ENCODE results near the gene CNOT4.

CNOT4 gene

GRCh38 chr7:135550196-135550595 lies 40.3 kb upstream of the CNOT4 start (continued):
- TF ChIP-seq TSHZ2 (CRISPR knock-in tag; IDR thresholded peaks at IDR 0.05), result no peak
- TF ChIP-seq PATZ1 (CRISPR knock-in tag; IDR thresholded peaks at IDR 0.05; ENCODE audit: borderline replicate concordance), result no peak
- TF ChIP-seq CSDC2 (CRISPR knock-in tag; IDR thresholded peaks at IDR 0.05), result no peak
- TF ChIP-seq TCF4 (CRISPR knock-in tag; IDR thresholded peaks at IDR 0.05; ENCODE audit: borderline replicate concordance), result no peak

GRCh38 chr7:135541029-135541428 lies 31.1 kb upstream of the CNOT4 start:
- TF ChIP-seq POU6F1 (CRISPR knock-in tag; IDR thresholded peaks at IDR 0.05; ENCODE audit: borderline replicate concordance, low read depth) (no peak), PPARA (CRISPR knock-in tag; IDR thresholded peaks at IDR 0.05; ENCODE audit: borderline replicate concordance) (no peak)
- ATAC-seq, result no peak

GRCh38 chr7:135539629-135540028 lies 29.7 kb upstream of the CNOT4 start:
- no peak for TF ChIP-seq ARNTL (CRISPR knock-in tag; IDR thresholded peaks at IDR 0.05; ENCODE audit: borderline replicate concordance, low read depth)
- TF ChIP-seq CSDC2 (CRISPR knock-in tag; IDR thresholded peaks at IDR 0.05), result no peak
- no peak for TF ChIP-seq ESRRG (CRISPR knock-in tag; IDR thresholded peaks at IDR 0.05)
- TF ChIP-seq POU6F1 (CRISPR knock-in tag; IDR thresholded peaks at IDR 0.05; ENCODE audit: borderline replicate concordance, low read depth), result no peak
- TF ChIP-seq ZC3H10 (CRISPR knock-in tag; IDR thresholded peaks at IDR 0.05), result no peak
- TF ChIP-seq PATZ1 (CRISPR knock-in tag; IDR thresholded peaks at IDR 0.05; ENCODE audit: borderline replicate concordance), result no peak
- TF ChIP-seq ZNF70 (CRISPR knock-in tag; IDR thresholded peaks at IDR 0.05), result no peak
- no peak for TF ChIP-seq CSRNP3 (CRISPR knock-in tag; IDR thresholded peaks at IDR 0.05)
- no peak for TF ChIP-seq CREB5 (CRISPR knock-in tag; IDR thresholded peaks at IDR 0.05; ENCODE audit: low read depth)
- no peak for TF ChIP-seq RARB (CRISPR knock-in tag; IDR thresholded peaks at IDR 0.05)
- TF ChIP-seq GLIS3 (CRISPR knock-in tag; IDR thresholded peaks at IDR 0.05), result no peak
- TF ChIP-seq ZNF8 (CRISPR knock-in tag; IDR thresholded peaks at IDR 0.05), result no peak
- TF ChIP-seq ZNF565 (CRISPR knock-in tag; conservative IDR thresholded peaks at IDR 0.05; ENCODE audit: low read depth), result no peak
- no peak for TF ChIP-seq TSHZ2 (CRISPR knock-in tag; IDR thresholded peaks at IDR 0.05)
- ATAC-seq, result no peak
